WTC11 (cell line): ENCODE measurements around the gene PTPRT. TPM values are rescaled to one million over a fixed set of nuclear protein-coding genes. Genes with fewer than 3 reads are reported as not detected.

Experiments used
- ATAC-seq: fragments of 200-7000 bp; cut with Tn5 transposase; 2 replicates; pipeline ENCODE4 v1.10.0; 2021; ENCODE audit warnings: mild to moderate bottlenecking, moderate library complexity
- CTCF ChIA-PET: fragments of 300-600 bp; sonication (Branson Sonifier 250); formaldehyde crosslinking; loops from one replicate; lab custom pipeline; 2021; ENCODE audit warnings: antibody characterized with exemption; lab: Charles Lee
- POLR2A ChIA-PET: fragments of 350-600 bp; sonication (Branson Sonifier 250); formaldehyde crosslinking; loops from one replicate; lab custom pipeline; 2021; ENCODE audit warnings: antibody characterized with exemption; lab: Charles Lee
- DNase-seq: peaks from one replicate; pipeline ENCODE4 v3.0.0; 2021; ENCODE audit warnings: low spot score
- H3K27ac Mint-ChIP-seq: 2 replicates; pipeline ENCODE4 v1.8.0; 2021; ENCODE audit warnings: mixed read lengths
- H3K27me3 Mint-ChIP-seq: 2 replicates; pipeline ENCODE4 v1.8.0; 2021; ENCODE audit warnings: low read depth, mild to moderate bottlenecking, moderate library complexity, mixed read lengths
- H3K36me3 Mint-ChIP-seq: 2 replicates; pipeline ENCODE4 v1.8.0; 2021; ENCODE audit warnings: mixed read lengths
- H3K4me1 Mint-ChIP-seq: 2 replicates; pipeline ENCODE4 v1.8.0; 2022; ENCODE audit warnings: mixed read lengths
- H3K4me3 Mint-ChIP-seq: 2 replicates; pipeline ENCODE4 v1.8.0; 2021; ENCODE audit warnings: mild to moderate bottlenecking, moderate library complexity, mixed read lengths
- H3K9me3 Mint-ChIP-seq: 2 replicates; pipeline ENCODE4 v1.8.0; 2021; ENCODE audit warnings: mixed read lengths
- CREM ChIP-seq: sonication (generic); formaldehyde crosslinking; IDR thresholded peaks from 2 replicates; pipeline ENCODE4 v1.8.1; 2022; ENCODE audit warnings: mild to moderate bottlenecking, missing genetic modification reagents, moderate library complexity
- ELF4 ChIP-seq: sonication (generic); formaldehyde crosslinking; IDR thresholded peaks from 2 replicates; pipeline ENCODE4 v1.8.1; 2022; ENCODE audit warnings: low read depth, mild to moderate bottlenecking, moderate library complexity, missing genetic modification reagents
- GRHL2 ChIP-seq: fragments of 250-450 bp; sonication (Bioruptor Pico); IDR thresholded peaks from 2 replicates; pipeline ENCODE4 v1.8.0; 2022; ENCODE audit warnings: mild to moderate bottlenecking, moderate library complexity; ENCODE audit not compliant: insufficient replicate concordance, severe bottlenecking
- JAZF1 ChIP-seq: fragments of 250-450 bp; sonication (Bioruptor Pico); IDR thresholded peaks from 2 replicates; pipeline ENCODE4 v1.9.0; 2021; ENCODE audit warnings: moderate library complexity, mild to moderate bottlenecking, inconsistent platforms
- MXD4 ChIP-seq: fragments of 250-450 bp; sonication (Bioruptor Pico); IDR thresholded peaks from 2 replicates; pipeline ENCODE4 v1.8.0; 2021; ENCODE audit warnings: mild to moderate bottlenecking, moderate library complexity, borderline replicate concordance
- NR1H2 ChIP-seq: sonication (generic); formaldehyde crosslinking; IDR thresholded peaks from 2 replicates; pipeline ENCODE4 v1.9.0; 2021; ENCODE audit warnings: mild to moderate bottlenecking, moderate library complexity, missing genetic modification reagents
- NR3C1 ChIP-seq: sonication (generic); formaldehyde crosslinking; conservative IDR thresholded peaks from 2 replicates; pipeline ENCODE4 v1.8.1; 2023; ENCODE audit warnings: low read depth, mild to moderate bottlenecking, missing genetic modification reagents
- RORB ChIP-seq: fragments of 250-450 bp; sonication (Bioruptor Pico); IDR thresholded peaks from 2 replicates; pipeline ENCODE4 v1.9.0; 2021; ENCODE audit warnings: mild to moderate bottlenecking
- ZNF121 ChIP-seq: sonication (generic); formaldehyde crosslinking; IDR thresholded peaks from 2 replicates; pipeline ENCODE4 v1.8.0; 2023; ENCODE audit warnings: missing genetic modification reagents
- total RNA-seq: library from RNA; stranded (reverse); gene quantifications from 3 replicates; pipeline ENCODE4 v1.2.3, GENCODE V29; 2021
- TF ChIP-seq, protein P1 (sequence below): sonication (generic); formaldehyde crosslinking; IDR thresholded peaks from 2 replicates; pipeline ENCODE4 v1.8.1; 2022; ENCODE audit warnings: low read depth, missing genetic modification reagents, borderline replicate concordance
- TF ChIP-seq, protein P2 (sequence below): fragments of 250-450 bp; sonication (Bioruptor Pico); IDR thresholded peaks from 2 replicates; pipeline ENCODE4 v1.9.0; 2021; ENCODE audit warnings: mild to moderate bottlenecking
- TF ChIP-seq, protein P3 (sequence below): sonication (generic); formaldehyde crosslinking; IDR thresholded peaks from 2 replicates; pipeline ENCODE4 v1.8.0; 2022; ENCODE audit warnings: mild to moderate bottlenecking, missing genetic modification reagents
- TF ChIP-seq, protein P4 (sequence below): sonication (generic); formaldehyde crosslinking; IDR thresholded peaks from 2 replicates; pipeline ENCODE4 v1.8.1; 2023; ENCODE audit warnings: mild to moderate bottlenecking, missing genetic modification reagents
- TF ChIP-seq, protein P5 (sequence below): sonication (generic); formaldehyde crosslinking; IDR thresholded peaks from 2 replicates; pipeline ENCODE4 v1.8.1; 2023; ENCODE audit warnings: mild to moderate bottlenecking, missing genetic modification reagents

Gene PTPRT
- total RNA-seq, 1 experiment from 2014 or later: 1.1 TPM

DNA sequence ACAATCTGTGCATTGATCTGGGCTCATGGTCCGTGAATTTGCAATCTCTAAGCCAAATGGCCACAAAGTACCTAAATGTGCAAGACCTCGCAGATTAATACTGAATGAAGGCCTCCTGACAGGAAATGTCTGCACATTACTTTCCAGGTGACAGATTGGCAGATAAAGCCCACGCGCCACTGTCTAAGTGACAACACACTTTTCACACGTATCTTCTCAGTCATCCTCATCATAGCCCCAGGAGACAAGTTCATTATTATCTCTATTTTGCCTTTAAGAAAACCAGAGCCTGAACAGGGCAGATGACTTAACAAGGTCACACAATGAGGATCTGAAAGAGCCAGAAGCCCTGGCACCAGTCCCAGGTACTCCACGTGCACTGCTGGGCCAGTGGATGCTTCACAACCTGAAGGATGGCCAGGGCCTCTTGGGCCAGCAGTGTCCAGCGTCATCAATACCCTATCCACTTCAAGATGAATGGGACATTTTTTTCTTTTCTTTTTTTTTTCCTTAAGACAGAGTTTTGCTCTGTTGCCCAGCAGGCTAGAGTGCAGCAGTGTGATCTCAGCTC, 266.3 kb downstream of the PTPRT start:
- POLR2A ChIA-PET: no interaction called here
- H3K9me3 Mint-ChIP-seq: peaks cover 21% of the 10 kb centered on the region
- no peak overlapping the region for H3K27ac Mint-ChIP-seq
- ATAC-seq (no peak), DNase-seq (no peak)
- CTCF ChIA-PET: no interaction called here
- no peak overlapping the region for H3K4me3 Mint-ChIP-seq
- no peaks in the 10 kb centered on the region for H3K4me1 Mint-ChIP-seq
- TF ChIP-seq, protein P1, sequence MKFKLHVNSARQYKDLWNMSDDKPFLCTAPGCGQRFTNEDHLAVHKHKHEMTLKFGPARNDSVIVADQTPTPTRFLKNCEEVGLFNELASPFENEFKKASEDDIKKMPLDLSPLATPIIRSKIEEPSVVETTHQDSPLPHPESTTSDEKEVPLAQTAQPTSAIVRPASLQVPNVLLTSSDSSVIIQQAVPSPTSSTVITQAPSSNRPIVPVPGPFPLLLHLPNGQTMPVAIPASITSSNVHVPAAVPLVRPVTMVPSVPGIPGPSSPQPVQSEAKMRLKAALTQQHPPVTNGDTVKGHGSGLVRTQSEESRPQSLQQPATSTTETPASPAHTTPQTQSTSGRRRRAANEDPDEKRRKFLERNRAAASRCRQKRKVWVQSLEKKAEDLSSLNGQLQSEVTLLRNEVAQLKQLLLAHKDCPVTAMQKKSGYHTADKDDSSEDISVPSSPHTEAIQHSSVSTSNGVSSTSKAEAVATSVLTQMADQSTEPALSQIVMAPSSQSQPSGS: no peak
- TF ChIP-seq ZNF121 (CRISPR knock-in tag) (no peak), NR3C1 (CRISPR knock-in tag) (no peak), RORB (no peak), CREM (CRISPR knock-in tag) (no peak), GRHL2 (CRISPR knock-in tag) (no peak), JAZF1 (CRISPR knock-in tag) (no peak), MXD4 (CRISPR knock-in tag) (no peak), ELF4 (CRISPR knock-in tag) (no peak)
- TF ChIP-seq, protein P2, sequence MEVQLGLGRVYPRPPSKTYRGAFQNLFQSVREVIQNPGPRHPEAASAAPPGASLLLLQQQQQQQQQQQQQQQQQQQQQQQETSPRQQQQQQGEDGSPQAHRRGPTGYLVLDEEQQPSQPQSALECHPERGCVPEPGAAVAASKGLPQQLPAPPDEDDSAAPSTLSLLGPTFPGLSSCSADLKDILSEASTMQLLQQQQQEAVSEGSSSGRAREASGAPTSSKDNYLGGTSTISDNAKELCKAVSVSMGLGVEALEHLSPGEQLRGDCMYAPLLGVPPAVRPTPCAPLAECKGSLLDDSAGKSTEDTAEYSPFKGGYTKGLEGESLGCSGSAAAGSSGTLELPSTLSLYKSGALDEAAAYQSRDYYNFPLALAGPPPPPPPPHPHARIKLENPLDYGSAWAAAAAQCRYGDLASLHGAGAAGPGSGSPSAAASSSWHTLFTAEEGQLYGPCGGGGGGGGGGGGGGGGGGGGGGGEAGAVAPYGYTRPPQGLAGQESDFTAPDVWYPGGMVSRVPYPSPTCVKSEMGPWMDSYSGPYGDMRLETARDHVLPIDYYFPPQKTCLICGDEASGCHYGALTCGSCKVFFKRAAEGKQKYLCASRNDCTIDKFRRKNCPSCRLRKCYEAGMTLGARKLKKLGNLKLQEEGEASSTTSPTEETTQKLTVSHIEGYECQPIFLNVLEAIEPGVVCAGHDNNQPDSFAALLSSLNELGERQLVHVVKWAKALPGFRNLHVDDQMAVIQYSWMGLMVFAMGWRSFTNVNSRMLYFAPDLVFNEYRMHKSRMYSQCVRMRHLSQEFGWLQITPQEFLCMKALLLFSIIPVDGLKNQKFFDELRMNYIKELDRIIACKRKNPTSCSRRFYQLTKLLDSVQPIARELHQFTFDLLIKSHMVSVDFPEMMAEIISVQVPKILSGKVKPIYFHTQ (CRISPR knock-in tag): no peak
- TF ChIP-seq, protein P3, sequence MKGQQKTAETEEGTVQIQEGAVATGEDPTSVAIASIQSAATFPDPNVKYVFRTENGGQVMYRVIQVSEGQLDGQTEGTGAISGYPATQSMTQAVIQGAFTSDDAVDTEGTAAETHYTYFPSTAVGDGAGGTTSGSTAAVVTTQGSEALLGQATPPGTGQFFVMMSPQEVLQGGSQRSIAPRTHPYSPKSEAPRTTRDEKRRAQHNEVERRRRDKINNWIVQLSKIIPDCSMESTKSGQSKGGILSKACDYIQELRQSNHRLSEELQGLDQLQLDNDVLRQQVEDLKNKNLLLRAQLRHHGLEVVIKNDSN (CRISPR knock-in tag): no peak
- TF ChIP-seq, protein P4, sequence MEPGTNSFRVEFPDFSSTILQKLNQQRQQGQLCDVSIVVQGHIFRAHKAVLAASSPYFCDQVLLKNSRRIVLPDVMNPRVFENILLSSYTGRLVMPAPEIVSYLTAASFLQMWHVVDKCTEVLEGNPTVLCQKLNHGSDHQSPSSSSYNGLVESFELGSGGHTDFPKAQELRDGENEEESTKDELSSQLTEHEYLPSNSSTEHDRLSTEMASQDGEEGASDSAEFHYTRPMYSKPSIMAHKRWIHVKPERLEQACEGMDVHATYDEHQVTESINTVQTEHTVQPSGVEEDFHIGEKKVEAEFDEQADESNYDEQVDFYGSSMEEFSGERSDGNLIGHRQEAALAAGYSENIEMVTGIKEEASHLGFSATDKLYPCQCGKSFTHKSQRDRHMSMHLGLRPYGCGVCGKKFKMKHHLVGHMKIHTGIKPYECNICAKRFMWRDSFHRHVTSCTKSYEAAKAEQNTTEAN (CRISPR knock-in tag): no peak
- TF ChIP-seq, protein P5, sequence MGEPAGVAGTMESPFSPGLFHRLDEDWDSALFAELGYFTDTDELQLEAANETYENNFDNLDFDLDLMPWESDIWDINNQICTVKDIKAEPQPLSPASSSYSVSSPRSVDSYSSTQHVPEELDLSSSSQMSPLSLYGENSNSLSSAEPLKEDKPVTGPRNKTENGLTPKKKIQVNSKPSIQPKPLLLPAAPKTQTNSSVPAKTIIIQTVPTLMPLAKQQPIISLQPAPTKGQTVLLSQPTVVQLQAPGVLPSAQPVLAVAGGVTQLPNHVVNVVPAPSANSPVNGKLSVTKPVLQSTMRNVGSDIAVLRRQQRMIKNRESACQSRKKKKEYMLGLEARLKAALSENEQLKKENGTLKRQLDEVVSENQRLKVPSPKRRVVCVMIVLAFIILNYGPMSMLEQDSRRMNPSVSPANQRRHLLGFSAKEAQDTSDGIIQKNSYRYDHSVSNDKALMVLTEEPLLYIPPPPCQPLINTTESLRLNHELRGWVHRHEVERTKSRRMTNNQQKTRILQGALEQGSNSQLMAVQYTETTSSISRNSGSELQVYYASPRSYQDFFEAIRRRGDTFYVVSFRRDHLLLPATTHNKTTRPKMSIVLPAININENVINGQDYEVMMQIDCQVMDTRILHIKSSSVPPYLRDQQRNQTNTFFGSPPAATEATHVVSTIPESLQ (CRISPR knock-in tag): no peak
- peaks cover 4% of the 10 kb centered on the region; the same call in 1 of the 2 replicates for H3K36me3 Mint-ChIP-seq
- no peaks in the 10 kb centered on the region; the same call in 1 of the 2 replicates for H3K27me3 Mint-ChIP-seq

DNA sequence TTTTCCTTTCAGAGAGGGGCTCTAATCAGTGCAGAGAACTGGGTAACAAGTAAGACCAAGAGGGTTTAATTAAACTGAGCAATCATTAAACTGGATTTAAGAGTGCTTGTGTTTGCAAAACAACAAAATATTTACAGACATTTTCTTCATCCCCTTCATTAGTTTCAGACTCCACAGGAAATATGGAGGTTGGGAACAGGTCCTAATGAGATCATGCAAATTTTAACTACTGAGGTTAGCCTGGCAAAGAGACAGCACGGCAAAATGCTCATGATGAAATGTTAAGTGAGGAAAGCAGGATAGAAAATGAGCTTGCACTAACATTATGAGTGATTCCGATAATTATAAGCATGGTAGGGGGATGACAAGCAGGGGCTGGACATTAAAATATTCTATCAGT, 268.9 kb downstream of the PTPRT start:
- POLR2A ChIA-PET: no interaction called here
- TF ChIP-seq ZNF121 (CRISPR knock-in tag): no peak
- no peak for TF ChIP-seq NR1H2 (CRISPR knock-in tag)
- no peak for DNase-seq
- peaks cover 13% of the 10 kb centered on the region; the same call in 1 of the 2 replicates for H3K36me3 Mint-ChIP-seq
- H3K27me3 Mint-ChIP-seq: no peaks in the 10 kb centered on the region; the same call in 1 of the 2 replicates
- H3K4me1 Mint-ChIP-seq: no peaks in the 10 kb centered on the region
- no peak overlapping the region for H3K27ac Mint-ChIP-seq
- peaks cover 33% of the 10 kb centered on the region for H3K9me3 Mint-ChIP-seq
- H3K4me3 Mint-ChIP-seq: no peak overlapping the region
- CTCF ChIA-PET: no interaction called here
- ATAC-seq: no peak
